GM18907 (cell line): Measurements from ENCODE around the gene NANS.
"Not testable (repeated sequence)": the region's sequence is repeated elsewhere in the genome, so short reads cannot be mapped to it uniquely, and the experiment has no call there.

Source experiments
- ATAC-seq: cut with Tn5 transposase; IDR thresholded peaks from one replicate; pipeline ENCODE4 v1.9.1; 2021; ENCODE audit warnings: mild to moderate bottlenecking, moderate library complexity; ENCODE audit not compliant: unreplicated experiment

NANS gene

GRCh38 chr9:98056269-98057137 lies at the start of gene NANS:
Gene NANS (plus strand): TSS chr9:98056732. CDS start chr9:98056809, 77 bp downstream.
- ATAC-seq, result peak; percentile 96

DNA sequence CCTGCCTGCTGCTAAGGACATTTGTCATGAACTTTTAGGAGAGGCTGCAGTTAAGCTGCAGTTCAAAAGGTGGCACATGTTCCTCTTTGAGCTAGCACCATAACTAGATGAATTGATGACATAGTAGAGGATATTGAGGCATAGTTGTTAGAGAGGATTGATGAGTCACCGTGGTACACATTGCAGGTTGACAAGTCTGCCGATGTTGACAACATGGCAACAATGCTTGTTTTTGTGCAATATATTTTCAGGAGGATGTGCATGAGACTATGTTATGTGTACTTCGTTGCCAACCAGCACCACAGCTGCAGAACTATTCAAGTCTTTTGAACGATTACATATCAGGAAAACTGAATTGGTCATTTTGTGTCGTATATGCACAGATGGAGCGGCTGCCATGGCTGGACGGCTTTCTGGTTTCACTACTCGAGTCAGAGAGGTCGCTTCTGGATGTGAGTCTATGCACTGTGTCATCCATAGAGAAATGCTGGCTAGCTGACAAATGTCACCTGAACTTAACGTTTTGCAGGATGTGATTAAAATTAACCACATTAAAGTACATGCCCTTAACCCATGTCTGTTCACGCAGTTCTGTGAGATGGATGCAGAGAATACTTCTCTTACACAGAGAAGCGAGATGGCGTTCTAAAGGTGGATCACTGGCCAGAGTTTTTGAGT lies 49.1 kb upstream of the NANS start:
- ATAC-seq, result no peak

GRCh38 chr9:98008764-98009163 lies 47.8 kb upstream of the NANS start:
- no peak for ATAC-seq

- no peak for ATAC-seq
Observed at GRCh38 chr9:98009437-98009836, 47.1 kb upstream of the NANS start.

DNA sequence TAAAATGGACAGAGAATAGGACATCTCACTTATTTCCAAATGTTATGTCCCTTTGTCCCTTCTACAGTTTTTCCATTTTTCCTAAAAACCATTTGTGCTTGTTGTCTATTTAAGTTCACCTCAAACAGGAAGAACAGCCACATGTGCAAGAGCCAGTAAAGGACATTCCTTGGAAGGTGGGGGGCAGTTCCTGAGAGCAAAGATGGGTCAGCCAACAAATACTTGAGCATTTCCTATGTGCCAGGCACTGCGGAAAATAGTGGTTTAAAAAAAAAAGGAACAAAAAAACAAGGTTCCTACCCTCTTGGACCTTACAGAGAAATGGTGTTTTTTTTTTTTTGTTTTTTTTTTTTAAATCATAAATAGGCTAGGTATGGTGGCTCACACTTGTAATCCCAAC lies 46.6 kb upstream of the NANS start:
- ATAC-seq, result no peak

GRCh38 chr9:98010445-98010844 lies 46.1 kb upstream of the NANS start:
- peak; percentile 84 for ATAC-seq

- no peak for ATAC-seq
Observed at GRCh38 chr9:98011122-98011521, 45.4 kb upstream of the NANS start.

- no peak for ATAC-seq
Observed at GRCh38 chr9:98016137-98016680, 40.3 kb upstream of the NANS start.

DNA sequence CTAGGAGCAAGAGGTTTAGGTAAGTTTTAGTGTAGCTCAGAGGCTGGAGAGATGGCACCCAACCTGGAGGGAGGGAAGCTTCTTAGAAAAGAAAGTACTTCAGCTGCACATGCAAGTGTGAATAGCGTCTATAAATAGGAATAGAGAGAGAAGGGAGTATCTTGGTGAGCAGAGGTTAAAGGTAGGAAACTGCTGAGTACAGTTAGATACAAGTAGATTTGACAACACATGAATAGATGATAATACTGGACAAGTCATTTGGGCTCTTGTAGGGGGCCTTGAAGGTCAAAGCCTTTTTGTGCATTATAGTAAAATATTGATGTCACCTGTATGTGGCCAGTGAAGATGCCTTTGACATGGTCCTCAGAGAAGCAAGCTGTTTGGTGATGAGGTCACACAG lies 39.2 kb upstream of the NANS start:
- no peak for ATAC-seq

GRCh38 chr9:98018347-98018746 lies 38.2 kb upstream of the NANS start:
- ATAC-seq, result no peak

DNA sequence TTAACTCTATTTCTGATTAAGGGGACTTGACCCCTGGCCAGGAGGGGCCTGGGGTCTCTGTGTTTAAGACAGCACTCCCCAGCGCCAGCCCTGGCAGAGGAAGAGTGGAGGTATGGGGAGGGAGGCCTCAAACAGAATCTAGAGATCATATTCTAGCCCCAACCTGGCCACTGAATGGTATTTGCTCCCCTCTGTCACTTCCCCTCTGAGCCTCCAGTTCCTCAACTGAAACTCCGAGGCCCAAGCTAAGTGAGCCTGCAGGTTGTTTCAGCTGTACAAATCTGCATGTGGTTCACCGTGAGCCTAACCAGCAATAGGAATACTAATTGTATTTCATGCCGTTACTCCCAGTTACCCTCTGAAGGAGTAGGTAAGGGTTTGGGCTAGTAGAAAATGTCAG lies 37.4 kb upstream of the NANS start:
- no peak for ATAC-seq

DNA sequence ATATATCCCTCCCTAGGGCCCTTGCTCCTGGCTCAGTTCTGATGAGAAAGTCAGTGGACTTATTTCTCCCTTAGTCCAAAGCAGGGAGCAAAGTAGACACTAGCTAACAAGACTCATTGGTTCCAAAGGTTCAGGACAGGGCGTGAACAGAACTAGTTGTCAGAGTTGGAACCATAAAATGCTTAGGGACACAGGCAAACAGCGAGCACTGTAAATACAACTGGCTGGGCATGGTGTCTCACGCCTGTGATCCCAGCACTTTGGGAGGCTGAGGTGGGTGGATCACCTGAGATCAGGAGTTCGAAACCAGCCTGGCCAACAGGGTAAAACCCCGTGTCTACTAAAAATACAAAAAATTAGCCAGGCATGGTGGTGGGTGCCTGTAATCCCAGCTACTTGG lies 36.7 kb upstream of the NANS start:
- ATAC-seq, result not testable (repeated sequence)

DNA sequence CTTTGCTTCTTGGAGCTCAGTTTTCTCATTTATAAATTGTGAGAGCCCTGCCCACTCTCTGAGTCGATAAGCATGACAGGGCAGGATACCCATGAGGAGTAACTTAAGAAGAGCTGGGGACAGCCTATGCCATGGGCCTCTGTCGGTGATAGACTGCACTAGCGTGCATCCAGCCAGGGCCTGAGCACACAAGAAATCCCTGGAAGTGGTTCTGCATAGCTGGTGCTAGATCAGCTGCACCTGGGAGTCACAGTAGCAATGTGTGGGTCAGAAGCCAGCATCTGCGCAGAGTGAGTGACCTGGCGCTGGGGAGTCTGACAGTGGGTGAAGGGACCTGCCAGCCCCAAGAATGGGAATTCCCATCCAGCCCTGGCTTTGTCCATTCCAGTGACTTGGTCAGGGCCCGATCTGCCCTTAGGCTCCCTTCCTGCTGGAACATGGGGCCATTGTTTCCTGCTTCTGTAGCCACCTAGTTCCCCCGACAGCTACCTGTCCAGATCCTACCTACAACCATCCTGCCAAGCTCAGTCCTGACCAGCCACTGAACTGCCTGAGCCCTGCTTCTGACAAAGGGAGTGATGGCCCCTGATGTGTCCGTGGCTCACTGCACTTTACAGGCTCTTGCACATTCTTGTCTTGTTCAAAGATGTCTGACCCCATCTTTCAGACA lies 35.9 kb upstream of the NANS start:
- no peak for ATAC-seq

GRCh38 chr9:98021306-98022040 lies 35.1 kb upstream of the NANS start:
- ATAC-seq, result no peak

GRCh38 chr9:98022447-98022846 lies 34.1 kb upstream of the NANS start:
- ATAC-seq, result no peak

GRCh38 chr9:98024702-98025101 lies 31.8 kb upstream of the NANS start:
- no peak for ATAC-seq

GRCh38 chr9:98031169-98031568 lies 25.4 kb upstream of the NANS start:
- ATAC-seq, result no peak

GRCh38 chr9:98031935-98032334 lies 24.6 kb upstream of the NANS start:
- ATAC-seq, result no peak

DNA sequence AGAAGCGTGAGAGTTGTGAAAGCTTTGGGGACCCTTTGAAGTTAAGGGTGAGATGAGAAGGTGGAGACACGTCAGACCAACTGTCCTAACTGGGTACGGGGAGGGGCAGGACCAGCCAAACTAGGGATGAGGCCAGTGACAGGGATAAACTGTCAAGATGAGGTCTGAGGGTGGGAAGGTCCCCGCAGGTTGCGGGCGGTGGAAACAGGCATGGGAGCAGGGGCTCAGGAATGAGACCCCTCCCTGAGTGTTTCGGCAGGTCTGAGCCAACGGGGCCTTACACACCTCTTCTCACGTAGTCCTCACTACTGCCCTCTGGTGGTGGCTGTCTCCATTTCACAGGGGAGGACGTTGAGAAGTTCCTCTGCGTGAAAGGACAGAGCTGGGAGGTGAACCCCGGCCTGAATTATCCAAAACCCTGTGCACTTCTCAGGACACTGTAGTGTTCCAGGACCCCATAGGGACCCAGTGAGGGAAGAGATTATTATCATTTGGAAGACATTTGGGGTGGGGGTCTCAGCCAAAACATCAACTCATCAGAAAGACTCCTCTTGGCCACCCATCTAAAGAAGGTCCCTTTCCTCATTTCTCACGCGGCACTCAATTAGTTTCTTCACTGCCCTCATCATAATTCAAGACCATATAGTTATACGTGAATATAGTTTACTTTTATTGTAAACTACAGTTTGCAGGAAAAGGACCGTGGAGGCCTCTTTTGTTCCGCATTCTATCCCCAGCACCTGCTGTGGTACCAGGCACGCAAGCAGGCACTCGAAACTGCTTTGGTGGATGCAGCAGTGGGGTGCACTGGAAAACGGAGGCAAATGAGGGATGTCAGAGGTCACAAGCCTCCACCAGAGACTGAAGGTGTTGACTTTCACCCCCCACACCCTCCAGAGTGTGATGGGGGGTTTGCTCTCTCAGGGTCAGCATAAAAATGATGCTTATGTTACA lies 21.7 kb upstream of the NANS start:
- ATAC-seq, result no peak

GRCh38 chr9:98037357-98037756 lies 19.2 kb upstream of the NANS start:
- no peak for ATAC-seq
